ENCODE data around the gene UMODL1. TPM values are rescaled to one million over a fixed set of nuclear protein-coding genes. Genes with fewer than 3 reads are reported as not detected.
"Not testable (repeated sequence)": the region's sequence is repeated elsewhere in the genome, so short reads cannot be mapped to it uniquely, and the experiment has no call there.

UMODL1 gene
- total RNA-seq, 1 donor from 2014 or later = not detected

- Histone ChIP-seq H3K27me3 (no peaks in the 10 kb centered on the region), H4K20me1 (ENCODE audit: low read depth) (no peaks in the 10 kb centered on the region), H3K9ac (no peak overlapping the region), H3K27ac (no peak overlapping the region), H3K4me3 (no peak overlapping the region), H3K9me3 (ENCODE audit: low read depth) (no peaks in the 10 kb centered on the region), H3K79me2 (ENCODE audit: low read depth) (no peaks in the 10 kb centered on the region), H3K4me1 (no peaks in the 10 kb centered on the region), H3K4me2 (no peak overlapping the region), H3F3A (ENCODE audit: low read depth) (no peaks in the 10 kb centered on the region), H2AFZ (replicated peaks) (no peak overlapping the region), H3K36me3 (no peaks in the 10 kb centered on the region)
- Mint-ChIP-seq H3K4me1 (peaks cover 21% of the 10 kb centered on the region), H3K4me3 (no peak overlapping the region), H3K36me3 (no peaks in the 10 kb centered on the region), H3K9me3 (no peaks in the 10 kb centered on the region), H3K27ac (no peak overlapping the region), H3K27me3 (ENCODE audit: insufficient read depth, low read depth) (peaks cover 14% of the 10 kb centered on the region)
- TF ChIP-seq CTCF (IDR thresholded peaks at IDR 0.05) = no peak
- DNase-seq (ENCODE audit: low spot score) = no peak
These were observed 4.8 kb downstream of the UMODL1 start for GRCh38 chr21:42075686-42076471.

GRCh38 chr21:42077685-42078238 lies 6.6 kb downstream of the UMODL1 start:
- not testable (repeated sequence) for H3K27ac Mint-ChIP-seq, H3K36me3 Mint-ChIP-seq
- H3K4me1 ChIP-seq = peaks cover 13% of the 10 kb centered on the region

GRCh38 chr21:42078247-42079007 lies 7.3 kb downstream of the UMODL1 start:
- H3K79me2 ChIP-seq (ENCODE audit: low read depth); H3K4me3 ChIP-seq; H3K27ac Mint-ChIP-seq; H2AFZ ChIP-seq (replicated peaks); H3K9ac ChIP-seq; H3K36me3 Mint-ChIP-seq; H3K4me2 ChIP-seq; H3K4me3 Mint-ChIP-seq; H3K9me3 Mint-ChIP-seq; H3K36me3 ChIP-seq; H4K20me1 ChIP-seq (ENCODE audit: low read depth); H3K27me3 ChIP-seq; H3K9me3 ChIP-seq (ENCODE audit: low read depth); H3K27ac ChIP-seq; H3F3A ChIP-seq (ENCODE audit: low read depth); DNase-seq (ENCODE audit: low spot score): not testable (repeated sequence)
- peaks cover 13% of the 10 kb centered on the region for H3K4me1 ChIP-seq
- peaks cover 41% of the 10 kb centered on the region for H3K4me1 Mint-ChIP-seq
- peaks cover 10% of the 10 kb centered on the region for H3K27me3 Mint-ChIP-seq (ENCODE audit: insufficient read depth, low read depth)

More at GRCh38 chr21:42077685-42078238, 6.6 kb downstream of the UMODL1 start:
- H3K4me2 ChIP-seq; H3K4me3 ChIP-seq; H4K20me1 ChIP-seq (ENCODE audit: low read depth); H3K4me3 Mint-ChIP-seq; H3K27me3 ChIP-seq; DNase-seq (ENCODE audit: low spot score); H3K27me3 Mint-ChIP-seq (ENCODE audit: insufficient read depth, low read depth); H3K27ac ChIP-seq; H3K9me3 ChIP-seq (ENCODE audit: low read depth); H3F3A ChIP-seq (ENCODE audit: low read depth); H2AFZ ChIP-seq (replicated peaks); H3K79me2 ChIP-seq (ENCODE audit: low read depth); H3K36me3 ChIP-seq; H3K9me3 Mint-ChIP-seq; H3K9ac ChIP-seq: not testable (repeated sequence)
- peaks cover 35% of the 10 kb centered on the region for H3K4me1 Mint-ChIP-seq

GRCh38 chr21:42079008-42079938 lies 8.2 kb downstream of the UMODL1 start:
- H3K4me3 Mint-ChIP-seq = no peak overlapping the region
- no peaks in the 10 kb centered on the region for H3K36me3 ChIP-seq
- H3K9me3 ChIP-seq (ENCODE audit: low read depth) = no peaks in the 10 kb centered on the region
- H4K20me1 ChIP-seq (ENCODE audit: low read depth) = no peaks in the 10 kb centered on the region
- no peaks in the 10 kb centered on the region for H3K79me2 ChIP-seq (ENCODE audit: low read depth)
- H3K4me1 ChIP-seq = peaks cover 13% of the 10 kb centered on the region
- no peak overlapping the region for H3K9ac ChIP-seq
- no peaks in the 10 kb centered on the region for H3F3A ChIP-seq (ENCODE audit: low read depth)
- H3K4me2 ChIP-seq = no peak overlapping the region
- TF ChIP-seq CTCF (IDR thresholded peaks at IDR 0.05) (no peak), EZH2 (IDR thresholded peaks at IDR 0.05) (no peak), EZH2phosphoT487 (IDR thresholded peaks at IDR 0.05) (no peak)
- no peak overlapping the region for H3K27ac ChIP-seq
- H3K36me3 Mint-ChIP-seq = no peaks in the 10 kb centered on the region
- DNase-seq (ENCODE audit: low spot score) = no peak
- no peak overlapping the region for H3K4me3 ChIP-seq
- peaks cover 14% of the 10 kb centered on the region for H3K27me3 Mint-ChIP-seq (ENCODE audit: insufficient read depth, low read depth)
- no peaks in the 10 kb centered on the region for H3K27me3 ChIP-seq
- H3K27ac Mint-ChIP-seq = peak overlapping the region; percentile 17
- H3K4me1 Mint-ChIP-seq = peaks cover 43% of the 10 kb centered on the region
- no peak overlapping the region for H2AFZ ChIP-seq (replicated peaks)
- H3K9me3 Mint-ChIP-seq = no peaks in the 10 kb centered on the region
